Astrocyte (in vitro differentiated cells and primary cell): Measurements from ENCODE around the gene ZDHHC11B. TPM values are rescaled to one million over a fixed set of nuclear protein-coding genes. Genes with fewer than 3 reads are reported as not detected.
A peak's percentile ranks its signal among the peaks of the same experiment; 100 is the strongest.
"Not testable (repeated sequence)": the region's sequence is repeated elsewhere in the genome, so short reads cannot be mapped to it uniquely, and the experiment has no call there.

Experiments
- DNase-seq: peaks from one replicate; pipeline ENCODE4 v3.0.0-alpha.2; 2010; ENCODE audit warnings: low read depth
- FAIRE-seq: peaks from 2 replicates; lab custom pipeline; 2011; peaks lifted over from hg19 to GRCh38; lab: Jason Lieb, UNC
- H2AFZ ChIP-seq: 2 replicates; pipeline ENCODE4 v1.6.0; 2012; ENCODE audit warnings: low read depth, low read length, inconsistent platforms
- H3K27ac ChIP-seq: 2 replicates; pipeline ENCODE4 v1.5.1; 2011; ENCODE audit warnings: low read depth, low read length, inconsistent platforms
- H3K27me3 ChIP-seq: 2 replicates; pipeline ENCODE4 v1.6.0; 2011; ENCODE audit warnings: low read length, inconsistent platforms; ENCODE audit not compliant: insufficient read depth
- H3K36me3 ChIP-seq: 2 replicates; pipeline ENCODE4 v1.5.1; 2011; ENCODE audit warnings: low read length, inconsistent platforms; ENCODE audit not compliant: insufficient read depth
- H3K4me1 ChIP-seq: 2 replicates; pipeline ENCODE4 v1.5.1; 2011; ENCODE audit warnings: low read length, inconsistent platforms; ENCODE audit not compliant: insufficient read depth
- H3K4me2 ChIP-seq: 2 replicates; pipeline ENCODE4 v1.6.0; 2012; ENCODE audit warnings: low read length, inconsistent platforms
- H3K4me3 ChIP-seq: 2 replicates; pipeline ENCODE4 v1.5.1; 2011; ENCODE audit warnings: low read depth, mild to moderate bottlenecking, low read length, inconsistent platforms; ENCODE audit not compliant: insufficient read depth
- H3K79me2 ChIP-seq: 2 replicates; pipeline ENCODE4 v1.6.0; 2012; ENCODE audit warnings: mild to moderate bottlenecking, low read length, inconsistent platforms; ENCODE audit not compliant: insufficient read depth
- H3K9ac ChIP-seq: 2 replicates; pipeline ENCODE4 v1.6.0; 2012; ENCODE audit warnings: mild to moderate bottlenecking, low read length, inconsistent platforms
- H3K9me3 ChIP-seq: 2 replicates; pipeline ENCODE4 v1.5.1; 2012; ENCODE audit warnings: low read depth, mild to moderate bottlenecking, low read length, inconsistent platforms; ENCODE audit not compliant: insufficient read depth
- H4K20me1 ChIP-seq: 2 replicates; pipeline ENCODE4 v1.6.0; 2012; ENCODE audit warnings: low read length, inconsistent platforms; ENCODE audit not compliant: insufficient read depth
- H3K27ac Mint-ChIP-seq: one replicate; pipeline ENCODE4 v1.8.0; 2021; ENCODE audit warnings: mild to moderate bottlenecking, mixed read lengths; ENCODE audit not compliant: unreplicated experiment
- H3K27me3 Mint-ChIP-seq: one replicate; pipeline ENCODE4 v1.8.0; 2021; ENCODE audit warnings: low read depth, mixed read lengths; ENCODE audit not compliant: unreplicated experiment
- H3K36me3 Mint-ChIP-seq: one replicate; pipeline ENCODE4 v1.8.0; 2021; ENCODE audit warnings: low read depth, mixed read lengths; ENCODE audit not compliant: unreplicated experiment
- H3K4me1 Mint-ChIP-seq: one replicate; pipeline ENCODE4 v1.8.0; 2021; ENCODE audit warnings: low read depth, mixed read lengths; ENCODE audit not compliant: unreplicated experiment
- H3K4me3 Mint-ChIP-seq: one replicate; pipeline ENCODE4 v1.8.0; 2021; ENCODE audit warnings: mild to moderate bottlenecking, moderate library complexity, mixed read lengths; ENCODE audit not compliant: unreplicated experiment
- H3K9me3 Mint-ChIP-seq: one replicate; pipeline ENCODE4 v1.8.0; 2021; ENCODE audit warnings: mild to moderate bottlenecking, mixed read lengths; ENCODE audit not compliant: unreplicated experiment
- EZH2 ChIP-seq: IDR thresholded peaks from 2 replicates; pipeline ENCODE4 v1.6.1; 2012; ENCODE audit warnings: mild to moderate bottlenecking, low read length, inconsistent platforms; ENCODE audit not compliant: insufficient read depth
- total RNA-seq: library from RNA; stranded (reverse); gene quantifications from 2 replicates; pipeline ENCODE4 v1.2.1, GENCODE V29; 2021

The ZDHHC11B gene
- total RNA-seq, 1 donor from 2014 or later = 0.23 TPM

- H3K9me3 Mint-ChIP-seq, H3K9ac ChIP-seq, H3K27me3 ChIP-seq, DNase-seq, H3K36me3 Mint-ChIP-seq, H3K79me2 ChIP-seq, H3K4me1 Mint-ChIP-seq, H3K4me1 ChIP-seq, H4K20me1 ChIP-seq, H3K9me3 ChIP-seq, H3K4me3 ChIP-seq, H2AFZ ChIP-seq, H3K36me3 ChIP-seq, H3K27me3 Mint-ChIP-seq, H3K27ac Mint-ChIP-seq, FAIRE-seq, H3K27ac ChIP-seq: not testable (repeated sequence)
- peak; percentile 41 for TF ChIP-seq EZH2
- peak overlapping the region; percentile 85 for H3K4me2 ChIP-seq
- peak overlapping the region; percentile 80 for H3K4me3 Mint-ChIP-seq
Observed at GRCh38 chr5:785181-785705, 714 bp upstream of the ZDHHC11B start.

GRCh38 chr5:783881-784427, 575 bp downstream of the ZDHHC11B start:
- Histone ChIP-seq H2AFZ (peak overlapping the region; percentile 34), H3K4me2 (peak overlapping the region; percentile 85), H3K4me3 (peak overlapping the region; percentile 5)
- TF ChIP-seq EZH2 = peak; percentile 84
- DNase-seq, FAIRE-seq, H3K27ac Mint-ChIP-seq, H3K9ac ChIP-seq, H3K36me3 Mint-ChIP-seq, H3K4me1 ChIP-seq, H3K27ac ChIP-seq, H3K36me3 ChIP-seq, H3K79me2 ChIP-seq, H3K4me3 Mint-ChIP-seq, H4K20me1 ChIP-seq, H3K9me3 ChIP-seq, H3K9me3 Mint-ChIP-seq, H3K27me3 Mint-ChIP-seq, H3K27me3 ChIP-seq, H3K4me1 Mint-ChIP-seq: not testable (repeated sequence)

- H3K4me3 ChIP-seq, H3K9me3 ChIP-seq, H3K4me2 ChIP-seq, H3K27ac Mint-ChIP-seq, H3K36me3 ChIP-seq, H3K27me3 Mint-ChIP-seq, FAIRE-seq, H3K27ac ChIP-seq, H3K79me2 ChIP-seq, H4K20me1 ChIP-seq, H3K9ac ChIP-seq, H3K4me1 ChIP-seq, H2AFZ ChIP-seq, H3K9me3 Mint-ChIP-seq, H3K27me3 ChIP-seq, H3K4me1 Mint-ChIP-seq, DNase-seq, H3K36me3 Mint-ChIP-seq, H3K4me3 Mint-ChIP-seq: not testable (repeated sequence)
Observed at GRCh38 chr5:783049-783802, 1.3 kb downstream of the ZDHHC11B start.

- not testable (repeated sequence) for H3K9me3 Mint-ChIP-seq, H3K4me1 ChIP-seq, H3K4me1 Mint-ChIP-seq, H4K20me1 ChIP-seq, H2AFZ ChIP-seq, FAIRE-seq, H3K4me3 ChIP-seq, H3K27me3 ChIP-seq, H3K27ac Mint-ChIP-seq, H3K27ac ChIP-seq, H3K36me3 ChIP-seq, H3K9me3 ChIP-seq, DNase-seq, H3K4me3 Mint-ChIP-seq, H3K79me2 ChIP-seq, H3K4me2 ChIP-seq, H3K36me3 Mint-ChIP-seq, H3K27me3 Mint-ChIP-seq, H3K9ac ChIP-seq
Observed at GRCh38 chr5:782356-782755, 2.2 kb downstream of the ZDHHC11B start.

- H3K9ac ChIP-seq, H3K36me3 Mint-ChIP-seq, H3K4me1 ChIP-seq, H3K9me3 Mint-ChIP-seq, H3K27ac ChIP-seq, H3K9me3 ChIP-seq, H3K27ac Mint-ChIP-seq, H3K4me3 ChIP-seq, FAIRE-seq, H3K4me2 ChIP-seq, H3K4me3 Mint-ChIP-seq, DNase-seq, H3K4me1 Mint-ChIP-seq, H3K36me3 ChIP-seq, H2AFZ ChIP-seq, H3K27me3 Mint-ChIP-seq, H3K27me3 ChIP-seq, H3K79me2 ChIP-seq, H4K20me1 ChIP-seq: not testable (repeated sequence)
Observed at GRCh38 chr5:780571-780970, 4.0 kb downstream of the ZDHHC11B start.
